ENCODE results near the gene PSTPIP1.

DNA sequence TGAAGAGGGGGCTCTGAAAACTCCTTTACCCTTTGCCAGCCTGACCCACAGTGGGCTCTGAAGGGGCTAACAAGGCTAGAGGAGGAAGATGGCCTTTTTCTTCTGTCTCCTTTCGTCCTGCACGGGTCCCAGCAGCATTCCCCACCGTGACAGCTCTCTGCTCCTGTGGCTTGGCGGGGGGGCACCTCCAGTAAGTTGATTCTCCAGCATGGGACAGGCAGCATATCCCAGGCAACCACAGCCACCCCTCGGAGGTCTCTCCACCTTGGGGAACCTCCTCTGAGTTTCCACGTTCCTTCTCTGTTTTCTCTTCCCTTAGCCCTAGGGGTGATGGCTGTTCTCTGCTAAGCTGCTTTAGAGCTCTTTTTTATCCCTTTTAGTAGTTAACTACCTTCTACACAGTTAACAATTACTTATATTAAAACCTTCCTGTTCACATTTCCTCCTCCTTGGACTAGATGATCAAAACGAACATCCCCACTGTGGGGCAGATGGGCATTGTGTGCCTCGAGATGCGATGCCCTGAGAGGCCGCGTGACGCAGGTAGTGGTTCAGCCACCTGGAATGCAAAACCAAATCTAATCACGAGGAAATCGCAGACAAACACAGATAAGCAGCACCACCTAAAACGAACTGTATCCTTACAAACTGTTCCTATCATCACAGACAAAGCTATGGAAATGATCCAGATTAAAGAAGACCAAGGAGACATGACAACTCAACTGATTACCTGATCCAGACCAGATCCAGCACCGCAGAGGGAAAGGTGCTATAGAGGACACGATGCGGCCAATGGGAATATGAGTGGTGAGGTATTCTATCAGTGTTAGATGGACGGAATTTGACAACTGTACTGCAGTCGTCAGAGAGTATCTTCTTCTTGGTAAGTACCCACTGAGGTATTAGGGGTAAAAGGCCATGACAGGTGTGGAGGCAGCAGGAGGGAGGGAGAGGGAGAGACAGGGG, 48.3 kb downstream of the PSTPIP1 start:
- no peak for TF ChIP-seq CTCF (IDR thresholded peaks at IDR 0.05)
- TF ChIP-seq ZFX (IDR thresholded peaks at IDR 0.05; ENCODE audit: borderline replicate concordance): no peak
